IMR-90 (cell line): ENCODE data around the gene SLCO3A1. TPM values are rescaled to one million over a fixed set of nuclear protein-coding genes. Genes with fewer than 3 reads are reported as not detected.

Experiments used
- ATAC-seq: fragments of 200-7000 bp; cut with Tn5 transposase; 2 replicates; pipeline ENCODE4 v1.9.1; 2020; ENCODE audit warnings: low read depth, mild to moderate bottlenecking, moderate library complexity
- BruUV-seq: library from RNA; stranded (reverse); fragments of 400-500 nt; replicated peaks from 2 replicates; lab custom pipeline; 2021; lab: Mats Ljungman, UMichigan
- CTCF ChIA-PET: fragments of 300-600 bp; formaldehyde crosslinking; extraction: SDS; loops from one replicate; lab custom pipeline; 2021; ENCODE audit warnings: antibody characterized with exemption; lab: Yijun Ruan, JAX
- POLR2A ChIA-PET: fragments of 300-600 bp; sonication (Branson Sonifier 250); formaldehyde crosslinking; loops from one replicate; lab custom pipeline; 2022; ENCODE audit warnings: antibody characterized with exemption; ENCODE audit not compliant: unreplicated experiment; lab: Charles Lee
- DNase-seq: peaks from one replicate; pipeline ENCODE4 v3.0.0; 2013
- H2AFZ ChIP-seq: replicated peaks from 2 replicates; pipeline ENCODE3; 2013; ENCODE audit warnings: low read length, mild to moderate bottlenecking; ENCODE audit not compliant: poor library complexity
- H2AK5ac ChIP-seq: 2 replicates; pipeline ENCODE4 v1.6.1; 2013; ENCODE audit warnings: low read depth, low read length, inconsistent platforms
- H2AK9ac ChIP-seq: replicated peaks from 2 replicates; pipeline ENCODE3; 2013; ENCODE audit warnings: mild to moderate bottlenecking, low read depth, low read length, moderate library complexity; ENCODE audit not compliant: poor library complexity
- H2BK120ac ChIP-seq: 2 replicates; pipeline ENCODE4 v1.6.1; 2013; ENCODE audit warnings: low read depth, low read length, inconsistent platforms
- H2BK15ac ChIP-seq: 3 replicates; pipeline ENCODE4 v1.6.1; 2013; ENCODE audit warnings: low read depth, low read length, inconsistent platforms
- H2BK20ac ChIP-seq: 2 replicates; pipeline ENCODE4 v1.6.1; 2013; ENCODE audit warnings: low read depth, mild to moderate bottlenecking, inconsistent platforms, low read length, moderate library complexity
- H2BK5ac ChIP-seq: 2 replicates; pipeline ENCODE4 v1.6.1; 2013; ENCODE audit warnings: mild to moderate bottlenecking, low read depth, low read length, inconsistent platforms; ENCODE audit not compliant: poor library complexity, severe bottlenecking
- H3K14ac ChIP-seq: replicated peaks from 2 replicates; pipeline ENCODE4 v1.6.1; 2013; ENCODE audit warnings: low read depth, low read length, inconsistent platforms
- H3K18ac ChIP-seq: 2 replicates; pipeline ENCODE4 v1.6.1; 2013; ENCODE audit warnings: low read depth, low read length, control low read depth
- H3K23ac ChIP-seq: 2 replicates; pipeline ENCODE4 v1.6.1; 2013; ENCODE audit warnings: low read depth, low read length, inconsistent platforms
- H3K27ac ChIP-seq: 2 replicates; pipeline ENCODE4 v1.5.1; 2013; ENCODE audit warnings: mild to moderate bottlenecking, control low read depth, low read length; ENCODE audit not compliant: insufficient read depth
- H3K27me3 ChIP-seq: 2 replicates; pipeline ENCODE4 v1.6.1; 2013; ENCODE audit warnings: low read length; ENCODE audit not compliant: control insufficient read depth, insufficient read depth
- H3K36me3 ChIP-seq: 2 replicates; pipeline ENCODE4 v1.6.1; 2013; ENCODE audit warnings: low read length, mixed read lengths; ENCODE audit not compliant: control insufficient read depth, insufficient read depth
- H3K4ac ChIP-seq: 2 replicates; pipeline ENCODE4 v1.6.1; 2013; ENCODE audit warnings: low read depth, low read length, inconsistent platforms
- H3K4me1 ChIP-seq: 2 replicates; pipeline ENCODE4 v1.6.1; 2013; ENCODE audit warnings: low read length, mixed read lengths; ENCODE audit not compliant: control insufficient read depth, insufficient read depth
- H3K4me2 ChIP-seq: 2 replicates; pipeline ENCODE4 v1.6.1; 2013; ENCODE audit warnings: low read depth, mild to moderate bottlenecking, control low read depth, low read length, moderate library complexity
- H3K4me3 ChIP-seq: 2 replicates; pipeline ENCODE4 v1.5.1; 2013; ENCODE audit warnings: low read depth, mild to moderate bottlenecking, control low read depth, low read length, moderate library complexity; ENCODE audit not compliant: insufficient read depth
- H3K56ac ChIP-seq: 2 replicates; pipeline ENCODE4 v1.6.1; 2013; ENCODE audit warnings: low read length, inconsistent platforms; ENCODE audit not compliant: insufficient read depth; ENCODE audit errors: extremely low read depth
- H3K79me1 ChIP-seq, 2 experiments: 2 replicates each; pipeline ENCODE4 v1.6.1; 2013; ENCODE audit warnings: low read length in 2 of 2, inconsistent platforms in 1 of 2, low read depth in 1 of 2
- H3K9ac ChIP-seq: 2 replicates; pipeline ENCODE4 v1.6.1; 2013; ENCODE audit warnings: low read depth, low read length, control low read depth
- H3K9me1 ChIP-seq: 2 replicates; pipeline ENCODE4 v1.6.1; 2013; ENCODE audit warnings: low read length, inconsistent platforms; ENCODE audit not compliant: insufficient read depth
- H3K9me3 ChIP-seq: 2 replicates; pipeline ENCODE4 v1.6.1; 2013; ENCODE audit warnings: low read length; ENCODE audit not compliant: control insufficient read depth, insufficient read depth
- H4K20me1 ChIP-seq: 2 replicates; pipeline ENCODE4 v1.6.1; 2013; ENCODE audit warnings: low read length, inconsistent platforms; ENCODE audit not compliant: insufficient read depth
- H4K5ac ChIP-seq: 2 replicates; pipeline ENCODE4 v1.6.1; 2013; ENCODE audit warnings: mild to moderate bottlenecking, low read depth, low read length, control low read depth
- H4K8ac ChIP-seq, 2 experiments: 2 replicates each; pipeline ENCODE4 v1.6.1; 2013; ENCODE audit warnings: low read depth in 2 of 2, low read length in 2 of 2, control low read depth in 1 of 2, inconsistent platforms in 1 of 2
- H4K91ac ChIP-seq: 2 replicates; pipeline ENCODE4 v1.6.1; 2013; ENCODE audit warnings: low read depth, low read length, inconsistent platforms; ENCODE audit not compliant: insufficient read depth
- BHLHE40 ChIP-seq: fragments of 150-350 bp; IDR thresholded peaks from 2 replicates; pipeline ENCODE4 v1.6.1; 2016; ENCODE audit warnings: mild to moderate bottlenecking, low read depth, low read length
- CEBPB ChIP-seq: IDR thresholded peaks from 2 replicates; pipeline ENCODE4 v1.6.1; 2012; ENCODE audit warnings: low read depth, low read length, improper control_type of control experiment
- CHD1 ChIP-seq: IDR thresholded peaks from 2 replicates; pipeline ENCODE4 v1.6.1; 2012; ENCODE audit warnings: low read depth, low read length, improper control_type of control experiment
- CTCF ChIP-seq: conservative IDR thresholded peaks from 2 replicates; pipeline ENCODE4 v1.5.1; 2012; ENCODE audit warnings: mild to moderate bottlenecking, low read depth, low read length, improper control_type of control experiment
- ELK1 ChIP-seq: fragments of 150-350 bp; IDR thresholded peaks from 2 replicates; pipeline ENCODE4 v1.6.1; 2016; ENCODE audit warnings: low read depth, mild to moderate bottlenecking, low read length, moderate library complexity, borderline replicate concordance
- FOS ChIP-seq: fragments of 150-350 bp; IDR thresholded peaks from 2 replicates; pipeline ENCODE4 v1.6.1; 2016; ENCODE audit warnings: low read depth, low read length
- MAFK ChIP-seq: IDR thresholded peaks from 2 replicates; pipeline ENCODE4 v1.6.1; 2012; ENCODE audit warnings: low read depth, low read length, improper control_type of control experiment
- MAZ ChIP-seq: IDR thresholded peaks from 2 replicates; pipeline ENCODE4 v1.6.1; 2012; ENCODE audit warnings: low read depth, mild to moderate bottlenecking, low read length, improper control_type of control experiment, moderate library complexity, borderline replicate concordance
- MXI1 ChIP-seq: IDR thresholded peaks from 2 replicates; pipeline ENCODE4 v1.6.1; 2012; ENCODE audit warnings: low read depth, mild to moderate bottlenecking, low read length, moderate library complexity, borderline replicate concordance
- NFE2L2 ChIP-seq: fragments of 150-350 bp; IDR thresholded peaks from 2 replicates; pipeline ENCODE4 v1.6.1; 2016; ENCODE audit warnings: low read depth, mild to moderate bottlenecking, low read length
- POLR2A ChIP-seq: IDR thresholded peaks from 2 replicates; pipeline ENCODE4 v1.6.1; 2012; ENCODE audit warnings: mild to moderate bottlenecking, low read depth, low read length
- RAD21 ChIP-seq: IDR thresholded peaks from 2 replicates; pipeline ENCODE4 v1.6.1; 2012; ENCODE audit warnings: low read length, improper control_type of control experiment
- RCOR1 ChIP-seq: IDR thresholded peaks from 2 replicates; pipeline ENCODE4 v1.6.1; 2012; ENCODE audit warnings: mild to moderate bottlenecking, low read length, improper control_type of control experiment; ENCODE audit not compliant: insufficient replicate concordance
- RFX5 ChIP-seq: IDR thresholded peaks from 2 replicates; pipeline ENCODE4 v1.8.0; 2012; ENCODE audit warnings: low read depth, mild to moderate bottlenecking, low read length, moderate library complexity
- SMC3 ChIP-seq: fragments of 150-350 bp; IDR thresholded peaks from 2 replicates; pipeline ENCODE4 v1.6.1; 2016; ENCODE audit warnings: low read depth, mild to moderate bottlenecking, antibody characterized with exemption, low read length, moderate library complexity
- USF2 ChIP-seq: fragments of 150-350 bp; IDR thresholded peaks from 2 replicates; pipeline ENCODE4 v1.6.1; 2017; ENCODE audit warnings: mild to moderate bottlenecking, antibody characterized with exemption, low read length, low read depth
- WGBS, 2 experiments: methylation state at CpG; one replicate each; pipeline versions ENCODE4 v1.1.5 to v1.1.7; 2013; ENCODE audit warnings: missing lambda C conversion rate in 2 of 2; ENCODE audit not compliant: insufficient read length in 1 of 2; ENCODE audit errors: extremely low coverage in 2 of 2; 5-methylcytosine and 5-hydroxymethylcytosine counted together
- dilution Hi-C: fragments of 300-500 bp; cut with HindIII; formaldehyde crosslinking; loops from one replicate; pipeline ENCODE4 v1.14.3; 2018; ENCODE audit warnings: low sequenced_read_pairs; ENCODE audit not compliant: unreplicated experiment
- in situ Hi-C: fragments of 300-500 bp; cut with MboI; formaldehyde crosslinking; loops from 3 replicates; pipeline ENCODE4 v1.14.3; 2019; ENCODE audit warnings: low sequenced_read_pairs, inconsistent platforms, mixed read lengths
- intact Hi-C: fragments of 100-400 bp; cut with micrococcal nuclease; formaldehyde crosslinking; loops from 2 replicates; pipeline ENCODE4 v1.10.0; 2022
- polyA plus RNA-seq, 3 experiments: library from polyadenylated mRNA; depleted of rRNA; stranded (reverse); fragments of >200 nt; gene quantifications; 2 replicates each; pipeline ENCODE4 v1.2.3, GENCODE V29; 2012; ENCODE audit warnings: low replicate concordance in 1 of 3
- total RNA-seq: library from RNA; depleted of rRNA; stranded (reverse); fragments of >200 nt; gene quantifications from 2 replicates; pipeline ENCODE4 v1.2.3, GENCODE V29; 2012

The SLCO3A1 gene
- total and polyA plus RNA-seq, 2 of the 4 experiments (the other 2 are of a cell fraction) = 4.7 to 8.1 TPM

- in situ Hi-C loops = no loop called here
- no peak overlapping the region for H3K27ac ChIP-seq
- no peak for TF ChIP-seq RAD21
- TF ChIP-seq SMC3 = no peak
- no peak for TF ChIP-seq CEBPB
- no peak for TF ChIP-seq MXI1
- no peak for TF ChIP-seq POLR2A
- TF ChIP-seq CHD1 = no peak
- TF ChIP-seq FOS = no peak
- no peak for TF ChIP-seq RFX5
- TF ChIP-seq NFE2L2 = no peak
- no peak for TF ChIP-seq USF2
- TF ChIP-seq MAZ = no peak
- no peak for TF ChIP-seq MAFK
- TF ChIP-seq CTCF = no peak
- TF ChIP-seq BHLHE40 = no peak
- TF ChIP-seq ELK1 = no peak
- no peak for TF ChIP-seq RCOR1
- no peaks in the 10 kb centered on the region for H3K27me3 ChIP-seq
- no peaks in the 10 kb centered on the region for H3K4me1 ChIP-seq
- no peak overlapping the region for H3K23ac ChIP-seq
- H2AK9ac ChIP-seq = no peak overlapping the region
- H4K5ac ChIP-seq = no peak overlapping the region
- BruUV-seq = no TSS peak
- H3K56ac ChIP-seq = no peak overlapping the region
- no peak overlapping the region for H2AFZ ChIP-seq
- dilution Hi-C loops = no loop called here
- H2BK5ac ChIP-seq = no peak overlapping the region
- H3K18ac ChIP-seq = no peak overlapping the region
- no peaks in the 10 kb centered on the region; a peak in 1 of 4 replicates for H3K79me1 ChIP-seq
- no peak overlapping the region for H3K4me2 ChIP-seq
- no peak overlapping the region for H3K4me3 ChIP-seq
- no peak overlapping the region for H2BK120ac ChIP-seq
- no peak overlapping the region for H2BK20ac ChIP-seq
- WGBS, 2 experiments = no CpG with 5 or more reads among the region's 4 CpGs
- no peak for ATAC-seq
- no peak overlapping the region for H2AK5ac ChIP-seq
- no peak overlapping the region for H2BK15ac ChIP-seq
- H3K9me3 ChIP-seq = no peaks in the 10 kb centered on the region
- H3K9ac ChIP-seq = no peak overlapping the region
- no peak for DNase-seq
- no peak overlapping the region for H4K8ac ChIP-seq
- no peaks in the 10 kb centered on the region; the same call in 1 of the 2 replicates for H3K36me3 ChIP-seq
- H3K4ac ChIP-seq = no peak overlapping the region
- intact Hi-C loops = no loop called here
- CTCF ChIA-PET = no interaction called here
- no peaks in the 10 kb centered on the region for H4K20me1 ChIP-seq
- 0 out of 2 replicates have a peak, but pooled peaks cover 3% of the 10 kb centered on the region for H3K9me1 ChIP-seq
- POLR2A ChIA-PET = no interaction called here
- H4K91ac ChIP-seq = no peak overlapping the region
- H3K14ac ChIP-seq = no peak overlapping the region
Observed at GRCh38 chr15:91912336-91912735, 58.8 kb downstream of the SLCO3A1 start.
